HG03064 (cell line): ENCODE results near the gene ASCC3.

ENCODE experiments used
- ATAC-seq: cut with Tn5 transposase; IDR thresholded peaks from one replicate; pipeline ENCODE4 v1.9.1; 2021; ENCODE audit warnings: low read depth; ENCODE audit not compliant: unreplicated experiment

ASCC3 gene

GRCh38 chr6:100517106-100517505, 364.0 kb downstream of the ASCC3 start:
- ATAC-seq, result no peak

- no peak for ATAC-seq
These were observed 366.5 kb downstream of the ASCC3 start for GRCh38 chr6:100514660-100515059.

GRCh38 chr6:100512203-100512862, 368.8 kb downstream of the ASCC3 start:
- no peak for ATAC-seq

GRCh38 chr6:100509101-100509500, 372.0 kb downstream of the ASCC3 start:
- ATAC-seq, result no peak

GRCh38 chr6:100506651-100507050, 374.5 kb downstream of the ASCC3 start:
- no peak for ATAC-seq

GRCh38 chr6:100504786-100505737, 376.1 kb downstream of the ASCC3 start:
- ATAC-seq, result no peak

GRCh38 chr6:100503043-100503705, 378.0 kb downstream of the ASCC3 start:
- no peak for ATAC-seq

- no peak for ATAC-seq
These were observed 387.8 kb downstream of the ASCC3 start for GRCh38 chr6:100493206-100493888.

GRCh38 chr6:100491952-100492670, 389.0 kb downstream of the ASCC3 start:
- no peak for ATAC-seq

GRCh38 chr6:100490065-100490464, 391.1 kb downstream of the ASCC3 start:
- ATAC-seq, result no peak

GRCh38 chr6:100488244-100488643, 392.9 kb downstream of the ASCC3 start:
- ATAC-seq, result no peak

GRCh38 chr6:100487638-100488037, 393.5 kb downstream of the ASCC3 start:
- no peak for ATAC-seq

GRCh38 chr6:100485268-100485667, 395.9 kb downstream of the ASCC3 start:
- no peak for ATAC-seq

GRCh38 chr6:100484474-100484873, 396.7 kb downstream of the ASCC3 start:
- ATAC-seq, result no peak

- ATAC-seq, result no peak
These were observed 398.4 kb downstream of the ASCC3 start for GRCh38 chr6:100482698-100483097.

GRCh38 chr6:100479179-100480035, 401.7 kb downstream of the ASCC3 start:
- ATAC-seq, result no peak

GRCh38 chr6:100475554-100476320, 405.4 kb downstream of the ASCC3 start:
- ATAC-seq, result peak; percentile 77

GRCh38 chr6:100473182-100473581, 407.9 kb downstream of the ASCC3 start:
- no peak for ATAC-seq
